GM08714 (cell line): ENCODE results near the gene AHDC1.

Experiments used
- H3K4me3 ChIP-seq: fragments of 200-500 bp; sonication (Bioruptor generic); 2 replicates; pipeline ENCODE4 v1.5.1; 2014; ENCODE audit warnings: mild to moderate bottlenecking, low read length, inconsistent platforms
- ZNF274 ChIP-seq: IDR thresholded peaks from 2 replicates; pipeline ENCODE4 v1.6.1; 2012; ENCODE audit warnings: mild to moderate bottlenecking, low read depth, low read length

AHDC1 gene

GRCh38 chr1:27567146-27567526 is 36.8 kb downstream of the AHDC1 start:
- TF ChIP-seq ZNF274 = no peak
- H3K4me3 ChIP-seq = no peak overlapping the region

GRCh38 chr1:27566462-27567145 is 37.3 kb downstream of the AHDC1 start:
- no peak for TF ChIP-seq ZNF274
- no peak overlapping the region for H3K4me3 ChIP-seq

GRCh38 chr1:27564710-27565649 is 39.0 kb downstream of the AHDC1 start:
- H3K4me3 ChIP-seq = no peak overlapping the region
- TF ChIP-seq ZNF274 = no peak

- no peak overlapping the region for H3K4me3 ChIP-seq
Observed at GRCh38 chr1:27563591-27564471, 40.1 kb downstream of the AHDC1 start.

GRCh38 chr1:27563341-27563590 is 40.7 kb downstream of the AHDC1 start:
- no peak overlapping the region for H3K4me3 ChIP-seq
- TF ChIP-seq ZNF274 = no peak

More at GRCh38 chr1:27563591-27564471, 40.1 kb downstream of the AHDC1 start:
- TF ChIP-seq ZNF274 = no peak

GRCh38 chr1:27562534-27563340 is 41.2 kb downstream of the AHDC1 start:
- no peak for TF ChIP-seq ZNF274
- H3K4me3 ChIP-seq = no peak overlapping the region

- H3K4me3 ChIP-seq = no peak overlapping the region
- TF ChIP-seq ZNF274 = no peak
Observed at GRCh38 chr1:27562021-27562420, 41.9 kb downstream of the AHDC1 start.

- H3K4me3 ChIP-seq = no peak overlapping the region
- TF ChIP-seq ZNF274 = no peak
Observed at GRCh38 chr1:27561124-27561899, 42.6 kb downstream of the AHDC1 start.

GRCh38 chr1:27560268-27561123 is 43.4 kb downstream of the AHDC1 start:
- H3K4me3 ChIP-seq = no peak overlapping the region
- no peak for TF ChIP-seq ZNF274

GRCh38 chr1:27559466-27560030 is 44.4 kb downstream of the AHDC1 start:
- no peak for TF ChIP-seq ZNF274
- H3K4me3 ChIP-seq = no peak overlapping the region

- no peak overlapping the region for H3K4me3 ChIP-seq
- TF ChIP-seq ZNF274 = no peak
Observed at GRCh38 chr1:27557596-27558340, 46.2 kb downstream of the AHDC1 start.
